OCI-LY1 (cell line): Measurements from ENCODE around the gene KCNT2.

Experiments used
- EZH2 ChIP-seq: fragments of 200-600 bp; sonication (generic), shearing (Covaris generic); IDR thresholded peaks from 2 replicates; pipeline ENCODE4 v1.8.0; 2017; ENCODE audit warnings: borderline replicate concordance, mixed run types, mild to moderate bottlenecking, antibody characterized with exemption, low read length, moderate library complexity, mixed read lengths
- TF ChIP-seq, protein P1 (sequence below): fragments of 200-600 bp; sonication (generic), shearing (Covaris generic); IDR thresholded peaks from 2 replicates; pipeline ENCODE4 v1.5.1; 2017; ENCODE audit warnings: mild to moderate bottlenecking, antibody characterized with exemption, low read length, moderate library complexity, mixed read lengths

DNA sequence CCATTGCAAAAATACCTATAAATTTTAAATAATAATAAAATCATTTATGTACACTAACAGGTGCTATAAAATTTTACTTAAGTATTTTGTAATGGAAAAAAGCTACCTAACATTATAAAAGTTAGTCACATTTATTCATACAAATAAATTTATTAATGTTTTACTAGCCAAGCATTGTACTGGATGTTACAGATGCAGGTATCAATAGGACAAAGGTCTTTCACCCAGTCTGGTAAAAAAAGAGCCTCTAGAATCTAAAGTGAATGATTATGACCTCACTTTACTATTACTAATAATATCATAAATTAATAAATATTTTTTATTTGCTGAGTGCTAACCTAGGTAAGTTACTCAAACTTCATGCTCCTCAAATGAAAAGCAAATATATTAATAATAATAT, 170.6 kb downstream of the KCNT2 start:
- TF ChIP-seq, protein P1, sequence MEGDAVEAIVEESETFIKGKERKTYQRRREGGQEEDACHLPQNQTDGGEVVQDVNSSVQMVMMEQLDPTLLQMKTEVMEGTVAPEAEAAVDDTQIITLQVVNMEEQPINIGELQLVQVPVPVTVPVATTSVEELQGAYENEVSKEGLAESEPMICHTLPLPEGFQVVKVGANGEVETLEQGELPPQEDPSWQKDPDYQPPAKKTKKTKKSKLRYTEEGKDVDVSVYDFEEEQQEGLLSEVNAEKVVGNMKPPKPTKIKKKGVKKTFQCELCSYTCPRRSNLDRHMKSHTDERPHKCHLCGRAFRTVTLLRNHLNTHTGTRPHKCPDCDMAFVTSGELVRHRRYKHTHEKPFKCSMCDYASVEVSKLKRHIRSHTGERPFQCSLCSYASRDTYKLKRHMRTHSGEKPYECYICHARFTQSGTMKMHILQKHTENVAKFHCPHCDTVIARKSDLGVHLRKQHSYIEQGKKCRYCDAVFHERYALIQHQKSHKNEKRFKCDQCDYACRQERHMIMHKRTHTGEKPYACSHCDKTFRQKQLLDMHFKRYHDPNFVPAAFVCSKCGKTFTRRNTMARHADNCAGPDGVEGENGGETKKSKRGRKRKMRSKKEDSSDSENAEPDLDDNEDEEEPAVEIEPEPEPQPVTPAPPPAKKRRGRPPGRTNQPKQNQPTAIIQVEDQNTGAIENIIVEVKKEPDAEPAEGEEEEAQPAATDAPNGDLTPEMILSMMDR, result no peak
- no peak for TF ChIP-seq EZH2
